Effector memory CD4-positive, alpha-beta T cell (primary cell): ENCODE measurements around the gene GBP7.
"Not testable (repeated sequence)": the region's sequence is repeated elsewhere in the genome, so short reads cannot be mapped to it uniquely, and the experiment has no call there.

Source experiments
- DNase-seq, 3 donors: peaks; one replicate each; pipeline ENCODE4 v3.0.0-alpha.2; 2020
- H3K27ac ChIP-seq: 2 replicates; pipeline ENCODE4 v1.7.0; 2013; ENCODE audit warnings: mild to moderate bottlenecking, low read length, moderate library complexity; ENCODE audit not compliant: insufficient read depth, poor library complexity, severe bottlenecking
- H3K27me3 ChIP-seq: replicated peaks from 2 replicates; pipeline ENCODE4 v1.7.0; 2013; ENCODE audit warnings: mild to moderate bottlenecking, low read length; ENCODE audit not compliant: insufficient read depth, control insufficient read depth, poor library complexity, severe bottlenecking
- H3K36me3 ChIP-seq: 2 replicates; pipeline ENCODE4 v1.7.0; 2013; ENCODE audit warnings: mild to moderate bottlenecking, low read length, moderate library complexity; ENCODE audit not compliant: control insufficient read depth, insufficient read depth
- H3K4me1 ChIP-seq: 2 replicates; pipeline ENCODE4 v1.7.0; 2013; ENCODE audit warnings: low read length, mild to moderate bottlenecking; ENCODE audit not compliant: control insufficient read depth, insufficient read depth, poor library complexity, severe bottlenecking
- H3K4me3 ChIP-seq: 2 replicates; pipeline ENCODE4 v1.7.0; 2013; ENCODE audit warnings: low read length, low read depth, mild to moderate bottlenecking; ENCODE audit not compliant: insufficient read depth, poor library complexity, severe bottlenecking
- H3K9me3 ChIP-seq: 2 replicates; pipeline ENCODE4 v1.7.0; 2013; ENCODE audit warnings: mild to moderate bottlenecking, low read length, moderate library complexity; ENCODE audit not compliant: control insufficient read depth
- total RNA-seq, 3 donors: gene quantifications; one replicate each; lab custom pipeline; 2026; lab: John Stamatoyannopoulos, UW

GBP7 gene, protein sequence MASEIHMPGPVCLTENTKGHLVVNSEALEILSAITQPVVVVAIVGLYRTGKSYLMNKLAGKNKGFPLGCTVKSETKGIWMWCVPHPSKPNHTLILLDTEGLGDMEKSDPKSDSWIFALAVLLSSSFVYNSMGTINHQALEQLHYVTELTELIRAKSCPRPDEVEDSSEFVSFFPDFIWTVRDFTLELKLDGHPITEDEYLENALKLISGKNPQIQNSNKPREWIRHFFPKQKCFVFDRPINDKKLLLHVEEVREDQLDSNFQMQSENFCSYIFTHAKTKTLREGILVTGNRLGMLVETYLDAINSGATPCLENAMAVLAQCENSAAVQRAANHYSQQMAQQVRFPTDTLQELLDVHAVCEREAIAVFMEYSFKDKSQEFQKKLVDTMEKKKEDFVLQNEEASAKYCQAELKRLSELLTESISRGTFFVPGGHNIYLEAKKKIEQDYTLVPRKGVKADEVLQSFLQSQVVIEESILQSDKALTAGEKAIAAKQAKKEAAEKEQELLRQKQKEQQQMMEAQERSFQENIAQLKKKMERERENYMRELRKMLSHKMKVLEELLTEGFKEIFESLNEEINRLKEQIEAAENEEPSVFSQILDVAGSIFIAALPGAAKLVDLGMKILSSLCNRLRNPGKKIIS
- total RNA-seq = 0 reads per million in 3 donors

DNA sequence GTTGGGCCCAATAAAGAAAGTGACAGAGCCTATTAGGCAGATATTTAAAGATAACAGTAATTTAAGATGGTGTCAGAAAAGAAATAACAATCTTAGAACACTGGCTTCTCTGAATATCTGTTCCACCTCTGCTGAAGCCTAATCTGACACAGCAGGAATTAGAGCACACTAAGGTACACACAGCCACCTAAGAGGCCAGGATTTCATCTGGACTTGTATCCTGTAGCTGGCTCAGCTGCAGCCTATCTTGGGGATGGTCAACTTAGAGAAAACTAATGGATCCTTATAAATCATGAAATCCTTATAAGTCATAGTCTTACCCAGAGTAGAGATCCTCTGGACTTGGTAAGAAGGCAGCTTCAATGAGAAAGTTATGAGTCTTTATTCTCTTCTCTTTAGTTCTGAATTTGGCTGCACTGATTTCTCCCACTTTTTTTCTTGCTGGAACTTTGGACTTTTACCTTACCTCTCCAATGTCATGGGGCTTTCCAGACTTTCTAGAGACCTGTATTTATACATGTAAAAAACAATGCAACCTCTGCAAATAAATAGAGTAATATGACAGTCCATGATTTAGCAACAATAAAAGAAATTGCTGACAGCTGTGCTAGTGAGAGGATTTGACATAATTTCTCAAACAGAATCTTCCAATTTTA is at the start of gene GBP7:
Gene GBP7, minus strand, starts transcription at position 403 of the 656 bp plus-strand sequence. CDS start 4,068 bp downstream, outside the sequence.
- no peak for DNase-seq
- no peaks in the 10 kb centered on the region for H3K27me3 ChIP-seq

GRCh38 chr1:89221341-89221740 is 45.5 kb upstream of the GBP7 start:
- no peaks in the 10 kb centered on the region for H3K9me3 ChIP-seq
- no peak overlapping the region for H3K4me3 ChIP-seq
- H3K4me1 ChIP-seq = no peaks in the 10 kb centered on the region
- H3K27ac ChIP-seq = no peak overlapping the region
- H3K36me3 ChIP-seq = no peaks in the 10 kb centered on the region
- H3K27me3 ChIP-seq = no peaks in the 10 kb centered on the region
- no peak for DNase-seq

More for the DNA sequence above, at the start of gene GBP7:
- Histone ChIP-seq H3K4me3 (no peak within 1 kb of the TSS), H3K27ac (no peak within 1 kb of the TSS), H3K36me3 (no peaks in the 10 kb centered on the region), H3K9me3 (no peaks in the 10 kb centered on the region), H3K4me1 (no peaks in the 10 kb centered on the region)

- H3K9me3 ChIP-seq, H3K4me1 ChIP-seq, H3K27me3 ChIP-seq, H3K4me3 ChIP-seq, DNase-seq, H3K27ac ChIP-seq, H3K36me3 ChIP-seq: not testable (repeated sequence)
Observed at GRCh38 chr1:89219851-89220250, 44.0 kb upstream of the GBP7 start.

DNA sequence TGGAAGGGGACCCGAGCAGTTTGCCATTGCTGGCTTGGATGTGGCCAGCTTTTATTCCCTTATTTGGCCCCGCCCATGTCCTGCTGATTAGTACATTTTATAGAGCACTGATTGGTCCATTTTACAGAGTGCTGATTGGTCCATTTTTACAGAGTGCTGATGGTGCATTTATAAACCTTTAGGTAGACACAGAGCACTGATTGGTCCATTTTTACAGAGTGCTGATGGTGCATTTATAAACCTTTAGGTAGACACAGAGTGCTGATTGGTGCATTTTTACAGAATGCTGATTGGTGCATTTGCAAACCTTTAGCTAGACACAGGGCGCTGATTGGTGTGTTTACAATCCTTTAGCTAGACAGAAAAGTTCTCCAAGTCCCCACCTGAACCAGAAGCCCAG is 43.1 kb upstream of the GBP7 start:
- H3K27ac ChIP-seq, H3K4me3 ChIP-seq, DNase-seq, H3K9me3 ChIP-seq, H3K27me3 ChIP-seq, H3K4me1 ChIP-seq, H3K36me3 ChIP-seq: not testable (repeated sequence)

- DNase-seq = no peak
- H3K36me3 ChIP-seq = no peaks in the 10 kb centered on the region
Observed at GRCh38 chr1:89213347-89213746, 37.5 kb upstream of the GBP7 start.

GRCh38 chr1:89211035-89211634 is 35.3 kb upstream of the GBP7 start:
- H3K27me3 ChIP-seq = no peaks in the 10 kb centered on the region
- no peak overlapping the region for H3K27ac ChIP-seq
- no peak overlapping the region for H3K4me3 ChIP-seq
- H3K4me1 ChIP-seq = no peaks in the 10 kb centered on the region
- no peak for DNase-seq
- H3K36me3 ChIP-seq = no peaks in the 10 kb centered on the region
- H3K9me3 ChIP-seq = no peaks in the 10 kb centered on the region

More at GRCh38 chr1:89213347-89213746, 37.5 kb upstream of the GBP7 start:
- Histone ChIP-seq H3K4me1 (no peaks in the 10 kb centered on the region), H3K27ac (no peak overlapping the region), H3K9me3 (no peaks in the 10 kb centered on the region), H3K27me3 (no peaks in the 10 kb centered on the region), H3K4me3 (no peak overlapping the region)

- DNase-seq = no peak
- no peaks in the 10 kb centered on the region for H3K27me3 ChIP-seq
- no peaks in the 10 kb centered on the region for H3K4me1 ChIP-seq
- H3K9me3 ChIP-seq = peaks cover 9% of the 10 kb centered on the region
- no peak overlapping the region for H3K27ac ChIP-seq
- H3K36me3 ChIP-seq = no peaks in the 10 kb centered on the region
- no peak overlapping the region for H3K4me3 ChIP-seq
Observed at GRCh38 chr1:89206373-89206772, 30.6 kb upstream of the GBP7 start.

DNA sequence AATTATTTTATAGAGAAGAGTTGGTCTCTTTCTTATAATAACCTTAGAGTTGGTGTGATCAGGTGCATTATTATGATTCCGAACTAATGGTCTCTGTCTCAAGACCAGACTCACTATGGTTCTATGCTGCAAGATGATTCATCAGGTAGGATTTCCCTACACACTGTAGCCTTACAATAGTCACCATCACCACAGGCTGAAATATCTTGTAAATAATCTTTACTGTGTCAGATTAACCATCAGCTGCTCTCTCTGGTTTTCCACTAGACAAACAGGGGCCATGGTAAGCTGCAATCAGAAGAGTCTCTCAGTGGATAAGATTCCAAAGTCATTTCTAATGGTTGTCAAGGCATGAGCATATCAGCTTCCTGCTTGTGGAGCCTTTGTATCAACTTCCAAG is 27.4 kb upstream of the GBP7 start:
- no peak for DNase-seq
- Histone ChIP-seq H3K27me3 (no peaks in the 10 kb centered on the region), H3K4me3 (no peak overlapping the region), H3K27ac (no peak overlapping the region), H3K4me1 (no peaks in the 10 kb centered on the region), H3K36me3 (no peaks in the 10 kb centered on the region), H3K9me3 (peaks cover 9% of the 10 kb centered on the region)

GRCh38 chr1:89201106-89201794 is 25.4 kb upstream of the GBP7 start:
- no peaks in the 10 kb centered on the region for H3K36me3 ChIP-seq
- no peaks in the 10 kb centered on the region for H3K27me3 ChIP-seq
- H3K9me3 ChIP-seq = peaks cover 9% of the 10 kb centered on the region
- no peak overlapping the region for H3K4me3 ChIP-seq
- DNase-seq = no peak
- peaks cover 5% of the 10 kb centered on the region for H3K4me1 ChIP-seq
- H3K27ac ChIP-seq = no peak overlapping the region
